HUES48 (cell line): ENCODE measurements around the gene LRRC40.

Experiments used
- H3K27ac ChIP-seq: one replicate; pipeline ENCODE4 v1.7.0; 2013; ENCODE audit warnings: low read depth, low read length, inconsistent platforms
- H3K27me3 ChIP-seq: 2 replicates; pipeline ENCODE4 v1.6.1; 2013; ENCODE audit warnings: mild to moderate bottlenecking, low read length; ENCODE audit not compliant: control insufficient read depth, insufficient read depth
- H3K36me3 ChIP-seq: 2 replicates; pipeline ENCODE4 v1.6.1; 2013; ENCODE audit warnings: low read length; ENCODE audit not compliant: control insufficient read depth, insufficient read depth
- H3K4me1 ChIP-seq: 2 replicates; pipeline ENCODE4 v1.6.1; 2013; ENCODE audit warnings: mild to moderate bottlenecking, low read length; ENCODE audit not compliant: control insufficient read depth, insufficient read depth
- H3K4me3 ChIP-seq: 2 replicates; pipeline ENCODE4 v1.5.1; 2013; ENCODE audit warnings: mild to moderate bottlenecking, low read depth, low read length
- H3K9ac ChIP-seq: 2 replicates; pipeline ENCODE4 v1.6.1; 2013; ENCODE audit warnings: mild to moderate bottlenecking, low read depth, low read length, moderate library complexity
- H3K9me3 ChIP-seq: 2 replicates; pipeline ENCODE4 v1.6.1; 2013; ENCODE audit warnings: low read length; ENCODE audit not compliant: control insufficient read depth, insufficient read depth

Gene LRRC40

DNA sequence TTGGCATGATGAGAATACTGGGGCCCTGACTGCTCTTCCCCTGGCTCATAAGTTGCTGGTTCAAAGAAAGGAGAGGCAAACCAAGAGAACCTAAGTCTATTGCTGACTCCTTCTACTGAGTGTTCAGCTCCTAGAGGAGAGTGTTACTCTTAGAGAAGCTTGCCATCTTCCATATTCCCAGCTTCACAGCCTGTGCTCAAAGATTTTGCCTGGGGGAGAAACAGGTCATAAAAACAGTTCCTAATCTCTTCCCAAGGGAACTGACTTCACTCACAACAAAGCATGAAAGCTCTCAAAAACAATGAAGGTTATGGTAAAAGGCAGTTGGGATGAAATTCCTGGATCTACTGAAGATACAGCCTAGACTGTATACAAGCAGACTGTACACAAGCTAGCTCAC, 37.1 kb downstream of the LRRC40 start:
- H3K9me3 ChIP-seq = no peaks in the 10 kb centered on the region
- no peaks in the 10 kb centered on the region for H3K27me3 ChIP-seq
- H3K27ac ChIP-seq = no peak overlapping the region
- H3K4me1 ChIP-seq = no peaks in the 10 kb centered on the region
- H3K4me3 ChIP-seq = no peak overlapping the region
- H3K9ac ChIP-seq = no peak overlapping the region
- H3K36me3 ChIP-seq = no peaks in the 10 kb centered on the region; the same call in 1 of the 2 replicates

DNA sequence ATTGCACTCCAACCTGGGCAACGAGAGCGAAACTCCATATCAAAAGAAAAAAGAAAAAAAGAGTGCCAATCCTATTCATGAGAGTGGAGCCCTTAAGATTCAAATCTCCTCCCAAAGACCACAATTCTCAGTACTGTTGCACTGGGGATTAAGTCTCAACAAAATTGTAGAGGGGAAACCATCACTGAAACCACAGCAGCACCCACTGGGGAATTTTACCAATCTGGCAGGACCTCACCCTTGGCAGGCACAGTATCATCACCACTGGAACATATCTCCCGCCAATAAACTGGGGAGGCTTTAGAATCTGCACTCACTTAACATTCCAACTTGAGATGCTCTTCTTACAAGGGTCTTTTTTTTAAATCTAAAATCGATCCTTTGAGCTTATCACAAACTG, 41.0 kb downstream of the LRRC40 start:
- Histone ChIP-seq H3K4me3 (no peak overlapping the region), H3K36me3 (peaks cover 5% of the 10 kb centered on the region; the same call in 1 of the 2 replicates), H3K27me3 (no peaks in the 10 kb centered on the region), H3K9me3 (no peaks in the 10 kb centered on the region), H3K9ac (no peak overlapping the region), H3K27ac (no peak overlapping the region), H3K4me1 (no peaks in the 10 kb centered on the region)

GRCh38 chr1:70156529-70157120, 48.8 kb downstream of the LRRC40 start:
- no peaks in the 10 kb centered on the region for H3K9me3 ChIP-seq
- H3K4me1 ChIP-seq = no peaks in the 10 kb centered on the region
- H3K9ac ChIP-seq = no peak overlapping the region
- H3K4me3 ChIP-seq = no peak overlapping the region
- H3K36me3 ChIP-seq = peaks cover 3% of the 10 kb centered on the region; the same call in 1 of the 2 replicates
- no peaks in the 10 kb centered on the region for H3K27me3 ChIP-seq
- no peak overlapping the region for H3K27ac ChIP-seq

DNA sequence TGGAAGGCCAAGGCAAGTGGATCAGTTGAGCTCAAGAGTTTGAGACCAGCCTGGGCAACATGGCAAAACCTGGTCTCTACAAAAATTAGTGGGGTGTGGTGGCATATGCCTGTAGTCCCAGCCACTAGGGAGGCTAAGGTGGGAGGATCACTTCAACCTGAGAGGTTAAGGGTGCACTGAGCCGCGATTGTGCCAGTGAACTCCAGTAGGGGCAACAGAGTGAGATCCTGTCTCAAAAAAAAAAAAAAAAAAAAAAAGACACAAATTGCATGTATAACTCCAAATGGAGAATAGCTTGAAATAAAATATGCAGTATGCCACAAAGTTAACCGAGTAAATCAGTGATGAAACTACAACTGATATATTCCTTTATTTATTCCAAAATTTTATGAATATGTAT, 51.6 kb downstream of the LRRC40 start:
- no peaks in the 10 kb centered on the region for H3K4me1 ChIP-seq
- H3K27ac ChIP-seq = no peak overlapping the region
- no peak overlapping the region for H3K9ac ChIP-seq
- no peaks in the 10 kb centered on the region for H3K9me3 ChIP-seq
- no peaks in the 10 kb centered on the region; the same call in none of the 2 replicates for H3K36me3 ChIP-seq
- H3K4me3 ChIP-seq = no peak overlapping the region
- no peaks in the 10 kb centered on the region for H3K27me3 ChIP-seq

- Histone ChIP-seq H3K9ac (no peak overlapping the region), H3K27ac (no peak overlapping the region), H3K4me3 (no peak overlapping the region), H3K27me3 (no peaks in the 10 kb centered on the region), H3K4me1 (no peaks in the 10 kb centered on the region), H3K36me3 (peaks cover 18% of the 10 kb centered on the region), H3K9me3 (no peaks in the 10 kb centered on the region)
Observed at GRCh38 chr1:70150444-70150843, 54.9 kb downstream of the LRRC40 start.

- Histone ChIP-seq H3K27ac (no peak overlapping the region), H3K9ac (no peak overlapping the region), H3K4me1 (no peaks in the 10 kb centered on the region; the same call in 1 of the 2 replicates), H3K9me3 (no peaks in the 10 kb centered on the region), H3K4me3 (no peak overlapping the region), H3K36me3 (peaks cover 25% of the 10 kb centered on the region), H3K27me3 (no peaks in the 10 kb centered on the region)
Observed at GRCh38 chr1:70146488-70146887, 58.9 kb downstream of the LRRC40 start.

DNA sequence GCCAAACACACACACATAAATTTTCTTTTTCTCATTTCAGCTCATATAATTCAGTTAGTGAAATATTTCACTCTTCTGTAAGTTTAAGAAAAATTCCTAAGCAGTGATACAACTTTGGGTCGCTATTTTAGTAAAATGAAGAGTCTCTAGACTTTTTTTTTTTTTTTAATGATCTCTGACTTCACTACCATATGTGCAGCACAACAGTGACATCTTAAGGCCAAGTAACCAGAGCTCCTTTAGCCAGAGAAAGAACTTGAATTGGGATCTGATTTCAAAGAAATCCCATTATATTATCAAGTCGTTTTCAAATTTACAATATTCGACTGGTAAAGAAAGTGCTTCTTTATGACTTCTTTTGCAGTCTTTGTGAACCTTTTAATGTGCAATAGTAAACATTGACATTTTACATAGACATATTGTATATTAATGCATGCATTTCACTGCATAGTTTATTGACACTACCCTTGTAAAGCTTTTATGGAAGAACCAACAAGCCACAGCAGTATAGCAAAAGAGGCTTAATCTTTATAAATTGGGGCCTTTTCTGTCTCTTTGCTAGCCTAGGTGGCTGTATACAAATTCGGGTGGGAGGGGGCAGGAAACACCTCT, 62.2 kb downstream of the LRRC40 start:
- no peaks in the 10 kb centered on the region for H3K9me3 ChIP-seq
- H3K9ac ChIP-seq = no peak overlapping the region
- peaks cover 22% of the 10 kb centered on the region for H3K36me3 ChIP-seq
- H3K4me1 ChIP-seq = peaks cover 20% of the 10 kb centered on the region
- H3K4me3 ChIP-seq = no peak overlapping the region
- H3K27me3 ChIP-seq = no peaks in the 10 kb centered on the region
- H3K27ac ChIP-seq = no peak overlapping the region

GRCh38 chr1:70142075-70142474, 63.3 kb downstream of the LRRC40 start:
- Histone ChIP-seq H3K4me1 (peaks cover 20% of the 10 kb centered on the region), H3K9me3 (no peaks in the 10 kb centered on the region)

DNA sequence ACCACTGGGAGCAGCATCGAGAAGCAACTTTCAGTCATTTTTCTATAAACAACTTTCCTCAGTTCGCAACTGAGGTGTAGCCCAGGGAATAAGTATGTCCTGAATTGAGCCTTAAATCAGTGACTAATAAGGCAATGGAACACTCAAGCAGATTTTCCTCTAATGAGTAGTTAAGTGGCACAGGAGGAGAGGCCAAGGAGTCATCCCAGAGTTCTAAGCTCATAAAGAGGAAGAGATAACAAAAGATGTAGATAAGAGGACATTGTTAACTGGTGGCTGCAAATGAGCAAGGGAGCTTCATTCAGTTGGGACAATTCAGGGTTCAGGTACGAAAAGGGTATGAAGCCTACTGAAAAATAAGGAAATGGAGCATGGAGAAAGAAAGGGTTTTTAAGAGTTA, 64.5 kb downstream of the LRRC40 start:
- Histone ChIP-seq H3K27me3 (no peaks in the 10 kb centered on the region), H3K36me3 (peaks cover 10% of the 10 kb centered on the region), H3K4me3 (no peak overlapping the region), H3K4me1 (peaks cover 20% of the 10 kb centered on the region), H3K9ac (no peak overlapping the region), H3K27ac (peak overlapping the region; percentile 31), H3K9me3 (no peaks in the 10 kb centered on the region)

More at GRCh38 chr1:70142075-70142474, 63.3 kb downstream of the LRRC40 start:
- Histone ChIP-seq H3K36me3 (peaks cover 12% of the 10 kb centered on the region), H3K27me3 (no peaks in the 10 kb centered on the region), H3K4me3 (no peak overlapping the region), H3K27ac (no peak overlapping the region), H3K9ac (no peak overlapping the region)

DNA sequence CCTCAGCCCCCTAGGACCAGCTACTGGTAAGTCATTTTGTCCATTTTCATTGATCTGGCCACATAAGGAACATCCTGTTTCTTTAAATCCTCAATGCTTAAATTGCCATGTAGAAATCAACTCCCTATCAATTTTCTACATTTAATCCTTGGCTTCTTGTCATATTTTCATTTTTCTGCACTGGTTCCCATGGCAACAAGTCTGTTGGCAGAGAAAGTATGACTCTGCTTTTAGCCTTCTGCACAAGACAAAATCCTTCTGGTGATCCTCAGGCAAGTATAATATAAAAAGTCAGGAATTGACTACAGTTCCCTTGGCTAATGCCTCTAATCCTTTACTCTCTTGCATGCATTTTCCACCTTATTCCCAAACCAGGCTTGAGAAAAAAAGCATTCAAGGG, 65.0 kb downstream of the LRRC40 start:
- Histone ChIP-seq H3K27me3 (no peaks in the 10 kb centered on the region), H3K9me3 (no peaks in the 10 kb centered on the region), H3K36me3 (peaks cover 6% of the 10 kb centered on the region; the same call in 1 of the 2 replicates), H3K9ac (no peak overlapping the region), H3K4me1 (peaks cover 21% of the 10 kb centered on the region), H3K4me3 (no peak overlapping the region), H3K27ac (peak overlapping the region; percentile 31)

DNA sequence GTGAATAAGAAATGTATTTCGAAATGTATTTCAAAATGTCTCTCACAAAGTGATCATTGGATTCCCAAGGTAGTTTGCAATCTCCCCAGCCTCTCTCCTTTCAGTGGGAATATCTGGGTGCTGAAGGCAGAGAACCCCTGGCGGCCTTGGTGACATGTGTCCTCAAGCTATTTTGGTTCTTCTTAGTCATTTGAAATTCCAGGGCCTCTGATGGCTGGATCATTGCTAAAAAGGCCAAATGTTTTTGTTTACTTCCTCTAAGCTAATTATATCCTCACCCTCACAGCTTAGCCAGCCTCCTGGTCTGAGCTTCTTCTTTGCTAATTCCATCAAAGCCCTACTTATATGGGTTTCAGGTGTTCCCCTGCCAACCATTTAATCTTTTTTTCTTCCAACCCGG, 71.2 kb downstream of the LRRC40 start:
- Histone ChIP-seq H3K36me3 (no peaks in the 10 kb centered on the region), H3K27me3 (no peaks in the 10 kb centered on the region), H3K9ac (no peak overlapping the region), H3K4me1 (peaks cover 21% of the 10 kb centered on the region), H3K27ac (peak overlapping the region; percentile 24), H3K4me3 (peak overlapping the region; percentile 6; the same call in 1 of the 2 replicates), H3K9me3 (no peaks in the 10 kb centered on the region)
